Activated CD8-positive, alpha-beta T cell treated with anti-CD3 and anti-CD28 coated beads, Interleukin-2, amount 10 ng/mL, durations not matched to agents 7 days and 5 days (primary cell): ENCODE data around the gene CPEB2. TPM values are rescaled to one million over a fixed set of nuclear protein-coding genes. Genes with fewer than 3 reads are reported as not detected.

Experiments
- ATAC-seq: fragments of 150-1000 bp; cut with Tn5 transposase; one replicate; pipeline ENCODE4 v1.10.0; 2021; ENCODE audit warnings: moderate library complexity
- CTCF ChIA-PET: fragments of 350-600 bp; sonication (Branson Sonifier 250); formaldehyde crosslinking; loops from one replicate; lab custom pipeline; 2021; ENCODE audit warnings: antibody characterized with exemption; lab: Charles Lee
- POLR2A ChIA-PET: fragments of 350-600 bp; sonication (Branson Sonifier 250); formaldehyde crosslinking; loops from one replicate; lab custom pipeline; 2021; ENCODE audit warnings: antibody characterized with exemption; lab: Charles Lee
- DNase-seq: peaks from one replicate; pipeline ENCODE4 v3.0.0-alpha.2; 2020
- H3K27ac Mint-ChIP-seq: one replicate; pipeline ENCODE4 v1.8.0; 2021; ENCODE audit warnings: mild to moderate bottlenecking, mixed read lengths
- H3K27me3 Mint-ChIP-seq: one replicate; pipeline ENCODE4 v1.8.0; 2021; ENCODE audit warnings: low read depth, mixed read lengths
- H3K36me3 Mint-ChIP-seq: one replicate; pipeline ENCODE4 v1.8.0; 2021; ENCODE audit warnings: low read depth, mixed read lengths
- H3K4me1 Mint-ChIP-seq: one replicate; pipeline ENCODE4 v1.8.0; 2021; ENCODE audit warnings: low read depth, mixed read lengths
- H3K4me3 Mint-ChIP-seq: one replicate; pipeline ENCODE4 v1.8.0; 2021; ENCODE audit warnings: mild to moderate bottlenecking, mixed read lengths
- H3K9me3 Mint-ChIP-seq: one replicate; pipeline ENCODE4 v1.8.0; 2022; ENCODE audit warnings: mixed read lengths; ENCODE audit not compliant: insufficient read depth
- total RNA-seq, 2 experiments: library from RNA; stranded (reverse); gene quantifications; one replicate each; pipeline ENCODE4 v1.2.3, GENCODE V29; 2021

The CPEB2 gene
- total RNA-seq, 2 experiments from 2014 or later = 8.8 to 9.7 TPM

DNA sequence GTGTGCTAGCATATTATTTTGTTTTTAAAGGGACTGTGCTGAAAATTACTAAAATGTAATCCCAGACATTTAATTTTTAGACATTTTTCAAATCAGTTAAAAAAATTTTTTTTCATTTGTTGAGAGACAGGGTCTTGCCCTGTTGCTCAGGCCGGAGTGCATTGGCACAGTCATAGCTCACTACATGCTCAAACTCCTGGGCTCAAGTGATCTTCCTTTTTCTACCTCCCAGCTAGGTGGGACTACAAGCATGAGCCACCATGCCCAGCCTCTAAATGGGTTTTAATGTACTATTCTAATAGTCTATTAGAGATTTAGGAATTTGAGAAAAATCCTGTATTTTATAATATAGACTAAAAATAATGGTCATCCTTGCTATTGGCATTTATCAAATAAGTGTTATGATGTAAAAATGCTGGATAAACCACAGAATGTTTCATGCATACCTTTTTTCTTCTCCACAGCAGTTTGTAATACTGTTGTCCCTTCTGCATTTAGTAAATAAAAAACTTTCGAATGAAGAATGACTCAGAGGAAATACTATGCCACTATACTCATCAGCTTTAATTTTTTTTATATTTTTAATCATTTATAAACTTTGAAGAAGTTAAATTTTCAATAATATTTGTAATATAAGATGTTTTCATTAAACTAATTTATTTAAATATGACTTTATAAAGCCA lies 29.9 kb downstream of the CPEB2 start:
- DNase-seq = no peak
- ChIA-PET CTCF (no interaction called here), POLR2A (no interaction called here)
- Mint-ChIP-seq H3K4me3 (no peak overlapping the region), H3K27ac (no peak overlapping the region), H3K36me3 (peaks cover 34% of the 10 kb centered on the region), H3K4me1 (peaks cover 6% of the 10 kb centered on the region), H3K27me3 (no peaks in the 10 kb centered on the region), H3K9me3 (no peaks in the 10 kb centered on the region)
- ATAC-seq = no peak

DNA sequence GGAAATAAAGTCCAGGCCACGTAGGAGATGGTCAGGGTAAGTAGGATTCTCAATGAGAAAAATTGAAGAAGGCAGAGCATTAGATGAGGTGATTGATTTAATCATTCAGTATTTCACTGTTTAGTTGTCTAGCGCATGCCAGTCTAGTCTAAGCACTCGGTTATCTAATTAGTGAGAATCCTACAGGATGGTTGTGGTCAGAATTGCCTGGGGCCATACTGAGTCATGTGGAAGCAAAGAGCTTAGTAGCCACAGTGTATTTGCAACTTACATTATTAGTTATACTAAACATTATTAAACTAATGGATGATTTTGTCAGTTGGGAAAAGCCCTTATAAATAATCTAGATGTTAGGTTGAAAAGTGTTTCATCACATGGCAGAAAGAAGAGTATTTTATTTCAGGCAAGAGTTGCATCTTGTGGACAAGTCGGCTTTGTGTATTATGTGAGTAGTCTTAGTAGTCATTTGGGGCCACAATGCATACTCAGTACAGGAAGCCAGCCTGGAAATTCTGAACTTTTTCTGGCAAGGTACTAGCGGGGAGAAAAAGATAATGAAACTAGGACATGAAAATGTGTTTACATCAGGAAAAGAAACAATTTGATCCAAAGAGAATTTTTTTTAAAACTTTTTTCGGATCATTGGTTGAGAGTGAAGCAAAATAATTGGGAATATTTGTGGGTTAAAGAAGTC lies 31.9 kb downstream of the CPEB2 start:
- ChIA-PET CTCF (no interaction called here), POLR2A (no interaction called here)
- H3K27ac Mint-ChIP-seq = no peak overlapping the region
- no peak for DNase-seq
- peaks cover 6% of the 10 kb centered on the region for H3K4me1 Mint-ChIP-seq
- no peak for ATAC-seq
- no peaks in the 10 kb centered on the region for H3K27me3 Mint-ChIP-seq
- H3K9me3 Mint-ChIP-seq = no peaks in the 10 kb centered on the region
- H3K4me3 Mint-ChIP-seq = no peak overlapping the region
- peaks cover 26% of the 10 kb centered on the region for H3K36me3 Mint-ChIP-seq

DNA sequence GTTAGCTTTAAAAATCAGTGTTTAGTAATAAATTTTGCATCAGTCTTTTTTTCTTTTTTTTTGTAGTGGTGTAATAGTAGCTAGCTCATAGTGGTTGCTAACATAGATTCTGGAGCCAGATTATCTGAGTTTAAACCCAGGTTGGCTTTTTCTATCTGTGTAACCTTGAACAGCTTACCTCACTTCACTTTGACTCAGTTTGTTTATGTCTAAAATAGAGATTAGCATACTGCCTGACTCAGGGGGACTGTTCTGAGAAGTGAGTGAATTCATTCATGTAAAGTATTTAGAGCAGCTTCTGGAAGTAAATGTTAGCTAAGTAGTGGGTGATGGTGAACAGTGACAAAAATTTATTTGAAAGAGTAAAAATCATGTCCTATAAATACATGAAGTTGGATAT lies 32.9 kb downstream of the CPEB2 start:
- Mint-ChIP-seq H3K4me3 (no peak overlapping the region), H3K9me3 (no peaks in the 10 kb centered on the region), H3K4me1 (peaks cover 2% of the 10 kb centered on the region), H3K27me3 (no peaks in the 10 kb centered on the region), H3K27ac (no peak overlapping the region), H3K36me3 (peaks cover 22% of the 10 kb centered on the region)
- POLR2A ChIA-PET = interaction anchor here (1.0 kb wide), 1 partner anchor 32 kb away, joined by 3 read pairs; no protein-coding TSS in a partner anchor
- DNase-seq (no peak), ATAC-seq (no peak)
- CTCF ChIA-PET = no interaction called here

GRCh38 chr4:15037923-15038541 lies 35.8 kb downstream of the CPEB2 start:
- Mint-ChIP-seq H3K9me3 (no peaks in the 10 kb centered on the region), H3K4me1 (peaks cover 2% of the 10 kb centered on the region), H3K4me3 (no peak overlapping the region), H3K27me3 (no peaks in the 10 kb centered on the region), H3K36me3 (peaks cover 28% of the 10 kb centered on the region), H3K27ac (no peak overlapping the region)
- CTCF ChIA-PET = no interaction called here
- POLR2A ChIA-PET = no interaction called here
- no peak for DNase-seq
- ATAC-seq = no peak

GRCh38 chr4:15040916-15041463 lies 38.7 kb downstream of the CPEB2 start:
- CTCF ChIA-PET = no interaction called here
- H3K4me1 Mint-ChIP-seq = no peaks in the 10 kb centered on the region
- no peak for ATAC-seq
- DNase-seq = no peak
- POLR2A ChIA-PET = no interaction called here
- H3K9me3 Mint-ChIP-seq = no peaks in the 10 kb centered on the region
- no peak overlapping the region for H3K27ac Mint-ChIP-seq
- no peaks in the 10 kb centered on the region for H3K27me3 Mint-ChIP-seq
- H3K36me3 Mint-ChIP-seq = peaks cover 8% of the 10 kb centered on the region
- no peak overlapping the region for H3K4me3 Mint-ChIP-seq

DNA sequence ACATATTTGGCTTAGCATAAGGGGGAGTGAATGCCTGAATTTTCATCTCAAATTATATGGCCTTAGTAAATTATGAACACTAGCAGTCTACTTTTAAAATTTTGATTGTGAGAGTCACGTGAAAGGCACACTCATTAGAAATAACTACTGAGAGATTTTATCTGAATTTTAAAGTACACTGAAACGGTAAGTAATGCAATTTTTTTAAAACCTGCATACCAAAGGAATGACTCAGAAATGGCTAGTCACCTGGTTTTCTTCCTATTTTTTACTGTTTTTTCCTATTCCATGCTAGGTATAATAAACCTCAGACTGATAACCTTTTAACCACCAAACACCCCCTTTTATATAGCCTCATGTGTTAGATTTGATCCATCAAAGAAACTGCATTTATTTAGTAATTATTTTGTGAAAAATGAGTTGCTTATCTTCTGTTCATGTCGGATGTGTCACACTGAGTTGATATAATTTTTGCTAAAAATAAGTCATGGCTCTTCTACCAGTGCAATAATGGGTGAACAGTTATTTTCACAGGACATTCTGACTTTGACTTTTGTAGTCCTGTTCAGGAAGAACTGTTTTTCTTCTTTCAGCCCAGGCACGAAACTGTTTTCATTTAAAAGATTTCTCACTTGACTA lies 40.4 kb downstream of the CPEB2 start:
- CTCF ChIA-PET = no interaction called here

DNA sequence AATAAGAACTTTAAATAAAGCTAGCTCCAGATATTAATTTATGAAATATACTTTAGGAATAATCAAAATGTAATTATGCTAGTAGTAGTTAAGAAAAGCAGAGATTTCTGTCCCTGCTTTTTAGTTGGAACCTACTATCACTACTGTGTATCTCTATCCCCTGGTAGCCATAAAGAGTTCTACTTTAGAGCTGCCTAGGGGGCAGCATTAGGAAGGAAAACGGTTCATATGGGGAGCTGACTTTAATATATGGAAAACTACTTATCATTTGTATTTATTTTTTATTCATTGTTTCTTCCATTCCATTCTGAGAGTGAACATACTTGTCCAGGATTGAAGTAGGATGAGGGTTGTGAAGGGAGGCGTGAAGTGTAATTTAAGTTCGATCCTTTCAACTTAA lies 40.9 kb downstream of the CPEB2 start:
- DNase-seq (no peak), ATAC-seq (no peak)
- CTCF ChIA-PET = interaction anchor here (0.5 kb wide), 1 partner anchor 205 kb away, joined by 3 read pairs; no protein-coding TSS in a partner anchor
- H3K36me3 Mint-ChIP-seq = peaks cover 8% of the 10 kb centered on the region
- H3K4me3 Mint-ChIP-seq = no peak overlapping the region
- no peaks in the 10 kb centered on the region for H3K4me1 Mint-ChIP-seq
- H3K9me3 Mint-ChIP-seq = no peaks in the 10 kb centered on the region
- no peaks in the 10 kb centered on the region for H3K27me3 Mint-ChIP-seq
- POLR2A ChIA-PET = no interaction called here
- no peak overlapping the region for H3K27ac Mint-ChIP-seq

More for the DNA sequence above, 40.4 kb downstream of the CPEB2 start:
- Mint-ChIP-seq H3K4me1 (no peaks in the 10 kb centered on the region), H3K36me3 (peaks cover 8% of the 10 kb centered on the region), H3K4me3 (no peak overlapping the region), H3K27me3 (no peaks in the 10 kb centered on the region), H3K9me3 (no peaks in the 10 kb centered on the region), H3K27ac (no peak overlapping the region)
- POLR2A ChIA-PET = no interaction called here
- DNase-seq (no peak), ATAC-seq (no peak)

GRCh38 chr4:15043922-15044321 lies 41.6 kb downstream of the CPEB2 start:
- CTCF ChIA-PET = no interaction called here
- Mint-ChIP-seq H3K4me3 (no peak overlapping the region), H3K4me1 (no peaks in the 10 kb centered on the region), H3K36me3 (peaks cover 8% of the 10 kb centered on the region), H3K9me3 (no peaks in the 10 kb centered on the region), H3K27me3 (no peaks in the 10 kb centered on the region), H3K27ac (no peak overlapping the region)
- DNase-seq = no peak
- POLR2A ChIA-PET = no interaction called here
- no peak for ATAC-seq

DNA sequence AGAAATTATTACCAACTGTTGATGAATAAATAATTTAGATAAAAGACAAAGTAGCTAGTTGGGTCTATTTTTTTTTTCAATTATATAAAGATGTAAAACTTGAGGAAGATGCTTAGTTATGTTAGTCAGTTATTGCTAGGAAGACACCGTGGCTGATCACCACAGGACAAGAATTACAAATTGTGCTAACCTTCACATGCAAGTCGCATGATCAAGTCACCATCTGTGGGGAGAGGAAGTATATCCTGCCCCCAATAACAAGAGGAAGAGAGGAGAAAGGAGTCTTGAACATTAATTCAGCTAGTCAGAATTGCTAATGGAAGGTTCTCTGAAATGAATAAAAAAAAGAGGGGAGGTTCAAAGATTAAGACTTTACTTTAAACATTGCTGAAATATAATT lies 52.3 kb downstream of the CPEB2 start:
- peaks cover 11% of the 10 kb centered on the region for H3K4me1 Mint-ChIP-seq
- no peak overlapping the region for H3K4me3 Mint-ChIP-seq
- no peak overlapping the region for H3K27ac Mint-ChIP-seq
- ATAC-seq (no peak), DNase-seq (no peak)
- H3K9me3 Mint-ChIP-seq = no peaks in the 10 kb centered on the region
- ChIA-PET CTCF (interaction anchor here (1.0 kb wide), 1 partner anchor 48 kb away, joined by 3 read pairs; no protein-coding TSS in a partner anchor), POLR2A (no interaction called here)
- no peaks in the 10 kb centered on the region for H3K27me3 Mint-ChIP-seq
- peaks cover 27% of the 10 kb centered on the region for H3K36me3 Mint-ChIP-seq

- H3K9me3 Mint-ChIP-seq = no peaks in the 10 kb centered on the region
- no peaks in the 10 kb centered on the region for H3K27me3 Mint-ChIP-seq
- CTCF ChIA-PET = no interaction called here
- no peak overlapping the region for H3K27ac Mint-ChIP-seq
- ATAC-seq (no peak), DNase-seq (no peak)
- no peaks in the 10 kb centered on the region for H3K4me1 Mint-ChIP-seq
- POLR2A ChIA-PET = no interaction called here
- H3K4me3 Mint-ChIP-seq = no peak overlapping the region
- peaks cover 22% of the 10 kb centered on the region for H3K36me3 Mint-ChIP-seq
Observed at GRCh38 chr4:15060213-15060612, 57.9 kb downstream of the CPEB2 start.

DNA sequence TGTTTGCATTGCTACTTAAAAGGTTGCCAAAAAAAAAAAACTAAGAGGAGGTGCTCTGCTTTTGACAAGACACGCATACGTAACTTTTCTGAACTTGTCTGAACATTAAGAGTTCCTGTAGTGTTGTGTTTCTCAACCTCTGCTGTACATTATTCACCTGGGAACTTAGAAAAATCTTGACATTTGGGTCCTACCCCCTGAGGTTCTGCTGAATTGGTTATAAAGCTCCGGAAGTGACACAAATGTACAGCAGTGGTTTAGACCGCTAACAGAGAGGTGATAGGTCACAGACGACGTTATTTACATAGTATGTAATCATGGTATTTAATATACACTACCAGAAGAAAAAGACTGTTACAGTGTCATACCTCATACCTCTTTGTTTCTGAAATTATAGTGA lies 61.1 kb downstream of the CPEB2 start:
- peaks cover 3% of the 10 kb centered on the region for H3K4me1 Mint-ChIP-seq
- H3K4me3 Mint-ChIP-seq = no peak overlapping the region
- H3K27ac Mint-ChIP-seq = no peak overlapping the region
- peaks cover 32% of the 10 kb centered on the region for H3K36me3 Mint-ChIP-seq
- DNase-seq (no peak), ATAC-seq (no peak)
- H3K9me3 Mint-ChIP-seq = no peaks in the 10 kb centered on the region
- ChIA-PET CTCF (no interaction called here), POLR2A (no interaction called here)
- no peaks in the 10 kb centered on the region for H3K27me3 Mint-ChIP-seq
